ENCODE results near the gene H2BK1. TPM values are rescaled to one million over a fixed set of nuclear protein-coding genes. Genes with fewer than 3 reads are reported as not detected.

H2BK1 gene
- total RNA-seq, 2 experiments from 2014 or later = not detected

DNA sequence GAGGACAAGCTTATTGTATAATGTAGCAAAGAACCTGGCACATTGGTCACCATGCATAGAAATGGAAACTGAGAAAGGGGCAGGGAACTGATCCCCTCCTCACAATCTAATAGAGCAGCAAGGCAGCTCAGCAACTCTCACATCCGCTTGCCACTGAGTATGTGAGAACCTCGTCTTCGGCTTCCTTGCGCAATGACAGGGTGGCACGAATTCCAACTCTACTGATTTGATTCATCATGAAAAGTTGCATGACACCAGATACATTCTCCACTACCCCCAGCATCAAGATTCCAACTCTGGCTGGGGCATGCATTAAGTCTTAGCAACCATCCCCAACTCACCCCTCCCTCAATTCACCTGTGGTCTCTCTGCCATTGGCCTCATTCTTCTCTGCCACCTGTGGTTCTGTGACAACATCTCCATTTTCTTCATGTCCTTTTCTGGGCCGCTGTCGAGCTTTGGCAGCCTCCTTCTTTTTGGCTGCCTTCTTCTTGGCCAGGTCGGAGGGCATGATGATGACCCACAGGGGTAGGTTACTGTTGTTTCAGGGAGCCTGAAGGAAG lies 15.7 kb upstream of the H2BK1 start:
- no peaks in the 10 kb centered on the region for H3K9me3 Mint-ChIP-seq

DNA sequence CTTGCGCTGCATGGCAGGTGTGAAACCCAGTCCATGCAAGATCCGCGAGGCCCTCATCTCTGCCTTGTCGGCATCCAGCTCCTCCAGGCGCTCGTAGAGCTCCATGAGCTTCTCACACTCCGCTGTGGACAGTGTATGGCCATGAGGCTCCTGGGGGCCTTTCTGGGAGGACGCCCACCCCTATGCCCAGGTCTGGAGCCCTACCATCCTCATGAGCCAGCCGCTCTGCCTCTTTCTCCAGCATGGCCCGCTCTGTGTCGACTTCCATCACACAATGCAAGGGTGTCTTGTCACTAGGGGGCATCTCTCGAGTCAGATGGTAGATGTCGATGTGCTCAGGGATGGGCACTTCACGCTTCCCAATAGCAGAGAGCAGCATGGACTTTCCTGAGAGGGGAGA lies 13.4 kb upstream of the H2BK1 start:
- H3K27me3 ChIP-seq (ENCODE audit: control insufficient read depth in 1 of 2, insufficient read depth in 2 of 2, low read length in 2 of 2) = no peaks in the 10 kb centered on the region
- POLR2A ChIA-PET = interaction anchor here (0.9 to 1.1 kb wide), 2 partner anchors 8 to 9 kb away, joined by 3 to 4 read pairs; partner anchors contain the start of gene CHPF2
- H3K9me3 ChIP-seq (ENCODE audit: control insufficient read depth in 1 of 2, insufficient read depth in 1 of 2, low read length in 2 of 2) = no peaks in the 10 kb centered on the region
- no peak overlapping the region for H3K27ac Mint-ChIP-seq
- CTCF ChIA-PET = interaction anchor here (0.7 to 1.4 kb wide), 2 partner anchors 17 to 21 kb away, joined by 4 to 5 read pairs; no protein-coding TSS in a partner anchor
- peaks cover 77% of the 10 kb centered on the region for H3K36me3 Mint-ChIP-seq (ENCODE audit: low read depth)
- ATAC-seq (ENCODE audit: poor library complexity) (no peak), DNase-seq (no peak)
- no peak overlapping the region for H3K27ac ChIP-seq (ENCODE audit: low read depth in 1 of 2, low read length in 2 of 2)
- TF ChIP-seq, protein P1, sequence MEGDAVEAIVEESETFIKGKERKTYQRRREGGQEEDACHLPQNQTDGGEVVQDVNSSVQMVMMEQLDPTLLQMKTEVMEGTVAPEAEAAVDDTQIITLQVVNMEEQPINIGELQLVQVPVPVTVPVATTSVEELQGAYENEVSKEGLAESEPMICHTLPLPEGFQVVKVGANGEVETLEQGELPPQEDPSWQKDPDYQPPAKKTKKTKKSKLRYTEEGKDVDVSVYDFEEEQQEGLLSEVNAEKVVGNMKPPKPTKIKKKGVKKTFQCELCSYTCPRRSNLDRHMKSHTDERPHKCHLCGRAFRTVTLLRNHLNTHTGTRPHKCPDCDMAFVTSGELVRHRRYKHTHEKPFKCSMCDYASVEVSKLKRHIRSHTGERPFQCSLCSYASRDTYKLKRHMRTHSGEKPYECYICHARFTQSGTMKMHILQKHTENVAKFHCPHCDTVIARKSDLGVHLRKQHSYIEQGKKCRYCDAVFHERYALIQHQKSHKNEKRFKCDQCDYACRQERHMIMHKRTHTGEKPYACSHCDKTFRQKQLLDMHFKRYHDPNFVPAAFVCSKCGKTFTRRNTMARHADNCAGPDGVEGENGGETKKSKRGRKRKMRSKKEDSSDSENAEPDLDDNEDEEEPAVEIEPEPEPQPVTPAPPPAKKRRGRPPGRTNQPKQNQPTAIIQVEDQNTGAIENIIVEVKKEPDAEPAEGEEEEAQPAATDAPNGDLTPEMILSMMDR (IDR thresholded peaks at IDR 0.05) = no peak
- peaks cover 62% of the 10 kb centered on the region for H3K36me3 ChIP-seq (ENCODE audit: insufficient read depth, low read length)
- no peaks in the 10 kb centered on the region for H3K27me3 Mint-ChIP-seq
- intact Hi-C loops (cut with DNase I, micrococcal nuclease) = no loop called here
- H3K4me1 ChIP-seq (ENCODE audit: insufficient read depth, low read length) = peaks cover 31% of the 10 kb centered on the region
- H3K4me3 ChIP-seq (ENCODE audit: low read length) = no peak overlapping the region
- no peaks in the 10 kb centered on the region for H3K9me3 Mint-ChIP-seq
- peaks cover 29% of the 10 kb centered on the region for H3K4me1 Mint-ChIP-seq (ENCODE audit: low read depth)
- H3K4me3 Mint-ChIP-seq = no peak overlapping the region

More for the DNA sequence above, 15.7 kb upstream of the H2BK1 start:
- intact Hi-C loops (cut with DNase I, micrococcal nuclease) = loop anchor here (2.0 to 5.0 kb wide), 6 partner anchors 19 to 1509 kb away; partner anchors contain the start of gene RHEB (in 1 of the 2)
- peaks cover 30% of the 10 kb centered on the region for H3K4me1 Mint-ChIP-seq (ENCODE audit: low read depth)
- peak overlapping the region; percentile 90 for H3K27ac Mint-ChIP-seq
- POLR2A ChIA-PET = interaction anchor here (1.0 to 1.7 kb wide), 3 partner anchors 11 to 19 kb away, joined by 3 to 25 read pairs (median 14); no protein-coding TSS in a partner anchor
- no peaks in the 10 kb centered on the region for H3K9me3 ChIP-seq (ENCODE audit: control insufficient read depth in 1 of 2, insufficient read depth in 1 of 2, low read length in 2 of 2)
- no peak overlapping the region for H3K27ac ChIP-seq (ENCODE audit: low read depth in 1 of 2, low read length in 2 of 2)
- H3K27me3 ChIP-seq (ENCODE audit: control insufficient read depth in 1 of 2, insufficient read depth in 2 of 2, low read length in 2 of 2) = no peaks in the 10 kb centered on the region
- TF ChIP-seq, protein P1 (IDR thresholded peaks at IDR 0.05) = no peak
- CTCF ChIA-PET = interaction anchor here (1.3 to 2.0 kb wide), 3 partner anchors 18 to 89 kb away, joined by 3 to 16 read pairs (median 3); no protein-coding TSS in a partner anchor
- H3K36me3 ChIP-seq (ENCODE audit: insufficient read depth, low read length) = peaks cover 40% of the 10 kb centered on the region
- ATAC-seq (ENCODE audit: poor library complexity) (no peak), DNase-seq (peak in 2 of 14 experiments; percentile 41 to 47)
- peak overlapping the region; percentile 99 for H3K4me3 Mint-ChIP-seq
- peaks cover 60% of the 10 kb centered on the region for H3K36me3 Mint-ChIP-seq (ENCODE audit: low read depth)
- H3K4me1 ChIP-seq (ENCODE audit: insufficient read depth, low read length) = peaks cover 31% of the 10 kb centered on the region
- peak overlapping the region; percentile 90 for H3K4me3 ChIP-seq (ENCODE audit: low read length)
- H3K27me3 Mint-ChIP-seq = no peaks in the 10 kb centered on the region

DNA sequence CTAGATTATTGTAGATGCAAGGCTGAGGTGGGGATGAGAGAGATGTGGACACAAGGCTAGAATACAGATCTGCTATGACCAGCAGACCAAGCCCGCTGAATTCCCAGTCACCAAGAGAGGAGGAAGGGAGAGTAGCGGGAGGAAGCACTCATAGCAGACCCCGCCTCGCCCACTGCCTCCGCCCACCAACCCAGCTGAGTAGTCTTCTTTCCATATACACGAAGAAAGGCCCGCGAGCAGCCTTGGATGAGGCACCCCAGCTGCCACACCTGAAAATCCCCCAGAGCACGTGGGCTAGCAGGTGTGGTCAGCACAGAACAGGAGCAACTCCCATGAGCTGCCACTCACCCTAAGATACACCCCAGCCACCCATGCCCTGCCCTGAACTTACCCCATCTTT lies 7.9 kb upstream of the H2BK1 start:
- no peak overlapping the region for H3K4me3 ChIP-seq (ENCODE audit: low read length)
- Mint-ChIP-seq H3K27ac (no peak overlapping the region), H3K36me3 (ENCODE audit: low read depth) (peaks cover 91% of the 10 kb centered on the region)

More for the DNA sequence above, 7.9 kb upstream of the H2BK1 start:
- Mint-ChIP-seq H3K4me3 (no peak overlapping the region), H3K27me3 (no peaks in the 10 kb centered on the region), H3K4me1 (ENCODE audit: low read depth) (no peaks in the 10 kb centered on the region), H3K9me3 (no peaks in the 10 kb centered on the region)
- H3K27ac ChIP-seq (ENCODE audit: low read depth in 1 of 2, low read length in 2 of 2) = no peak overlapping the region
- ChIA-PET CTCF (no interaction called here), POLR2A (interaction anchor here (0.8 to 1.3 kb wide), 2 partner anchors 9 to 25 kb away, joined by 3 to 4 read pairs; partner anchors contain the start of gene ABCF2)
- TF ChIP-seq, protein P1 (IDR thresholded peaks at IDR 0.05) = no peak
- no peak for DNase-seq
- peaks cover 96% of the 10 kb centered on the region for H3K36me3 ChIP-seq (ENCODE audit: insufficient read depth, low read length)
- H3K9me3 ChIP-seq (ENCODE audit: control insufficient read depth in 1 of 2, insufficient read depth in 1 of 2, low read length in 2 of 2) = no peaks in the 10 kb centered on the region
- no peaks in the 10 kb centered on the region for H3K27me3 ChIP-seq (ENCODE audit: control insufficient read depth in 1 of 2, insufficient read depth in 2 of 2, low read length in 2 of 2)
- no peaks in the 10 kb centered on the region for H3K4me1 ChIP-seq (ENCODE audit: insufficient read depth, low read length)
- no peak for ATAC-seq (ENCODE audit: poor library complexity)
- intact Hi-C loops (cut with DNase I, micrococcal nuclease) = no loop called here

Data from CD4-positive, alpha-beta T cell (primary cell).